ENCODE data around the gene GEMIN2. TPM values are rescaled to one million over a fixed set of nuclear protein-coding genes. Genes with fewer than 3 reads are reported as not detected.
"Not testable (repeated sequence)": the region's sequence is repeated elsewhere in the genome, so short reads cannot be mapped to it uniquely, and the experiment has no call there.

GEMIN2 gene
- total and polyA plus RNA-seq, 2 donors (not counting 1 experiment from before 2014, with no cell fraction given), result 16.5 to 17.3 TPM

- no peak overlapping the region for H3K4me2 ChIP-seq (ENCODE audit: extremely low read depth, insufficient read depth, low read length)
- H3K4me1 ChIP-seq (ENCODE audit: control insufficient read depth, extremely low read depth, insufficient read depth, low read length), result peaks cover 6% of the 10 kb centered on the region
- H3K36me3 ChIP-seq (ENCODE audit: control insufficient read depth, insufficient read depth, low read length), result peaks cover 18% of the 10 kb centered on the region
- H3K9ac ChIP-seq (ENCODE audit: insufficient read depth, low read length), result no peak overlapping the region
- no peak for DNase-seq (ENCODE audit: low read depth in 2 of 2)
- H3K9me3 ChIP-seq (ENCODE audit: control insufficient read depth, insufficient read depth, low read depth, low read length), result no peaks in the 10 kb centered on the region
- H2AFZ ChIP-seq (ENCODE audit: low read length), result no peak overlapping the region
- no peak overlapping the region for H3K27ac ChIP-seq (ENCODE audit: insufficient read depth, low read length)
- H3K4me3 ChIP-seq (replicated peaks in 1 of 4; ENCODE audit: control extremely low read depth in 1 of 4, insufficient read depth in 1 of 4, low read depth in 3 of 4, low read length in 4 of 4), result no peak overlapping the region
- H3K79me2 ChIP-seq (ENCODE audit: control insufficient read depth, insufficient read depth, low read length), result peaks cover 18% of the 10 kb centered on the region
- H3K27me3 ChIP-seq (ENCODE audit: control insufficient read depth, insufficient read depth, low read length), result no peaks in the 10 kb centered on the region
- H4K20me1 ChIP-seq (ENCODE audit: control insufficient read depth, extremely low read depth, insufficient read depth, low read length), result no peaks in the 10 kb centered on the region
- TF ChIP-seq CTCF (conservative IDR thresholded peaks at IDR 0.05 in 1 of 2, IDR thresholded peaks at IDR 0.05 in 1 of 2; ENCODE audit: low read depth in 1 of 2, low read length in 2 of 2) (no peak), EZH2 (IDR thresholded peaks at IDR 0.05; ENCODE audit: low read length, missing control alignments) (no peak)
Observed at GRCh38 chr14:39181026-39181692, 67.0 kb downstream of the GEMIN2 start.

GRCh38 chr14:39181693-39182047 lies 67.5 kb downstream of the GEMIN2 start:
- TF ChIP-seq EZH2 (IDR thresholded peaks at IDR 0.05; ENCODE audit: low read length, missing control alignments) (no peak), CTCF (conservative IDR thresholded peaks at IDR 0.05 in 1 of 2, IDR thresholded peaks at IDR 0.05 in 1 of 2; ENCODE audit: low read depth in 1 of 2, low read length in 2 of 2) (no peak)
- Histone ChIP-seq H3K9ac (ENCODE audit: insufficient read depth, low read length) (no peak overlapping the region), H3K36me3 (ENCODE audit: control insufficient read depth, insufficient read depth, low read length) (peaks cover 18% of the 10 kb centered on the region), H3K79me2 (ENCODE audit: control insufficient read depth, insufficient read depth, low read length) (peaks cover 13% of the 10 kb centered on the region), H3K4me3 (replicated peaks in 1 of 4; ENCODE audit: control extremely low read depth in 1 of 4, insufficient read depth in 1 of 4, low read depth in 3 of 4, low read length in 4 of 4) (no peak overlapping the region), H3K27me3 (ENCODE audit: control insufficient read depth, insufficient read depth, low read length) (no peaks in the 10 kb centered on the region), H2AFZ (ENCODE audit: low read length) (no peak overlapping the region), H3K27ac (ENCODE audit: insufficient read depth, low read length) (no peak overlapping the region), H3K4me2 (ENCODE audit: extremely low read depth, insufficient read depth, low read length) (no peak overlapping the region), H3K9me3 (ENCODE audit: control insufficient read depth, insufficient read depth, low read depth, low read length) (no peaks in the 10 kb centered on the region), H4K20me1 (ENCODE audit: control insufficient read depth, extremely low read depth, insufficient read depth, low read length) (no peaks in the 10 kb centered on the region), H3K4me1 (ENCODE audit: control insufficient read depth, extremely low read depth, insufficient read depth, low read length) (peaks cover 3% of the 10 kb centered on the region)
- no peak for DNase-seq (ENCODE audit: low read depth in 2 of 2)

- Histone ChIP-seq H4K20me1 (ENCODE audit: control insufficient read depth, extremely low read depth, insufficient read depth, low read length) (no peaks in the 10 kb centered on the region), H3K4me3 (replicated peaks in 1 of 4; ENCODE audit: control extremely low read depth in 1 of 4, insufficient read depth in 1 of 4, low read depth in 3 of 4, low read length in 4 of 4) (no peak overlapping the region), H3K4me2 (ENCODE audit: extremely low read depth, insufficient read depth, low read length) (no peak overlapping the region), H3K9ac (ENCODE audit: insufficient read depth, low read length) (no peak overlapping the region), H3K27me3 (ENCODE audit: control insufficient read depth, insufficient read depth, low read length) (no peaks in the 10 kb centered on the region), H3K79me2 (ENCODE audit: control insufficient read depth, insufficient read depth, low read length) (peaks cover 3% of the 10 kb centered on the region), H3K4me1 (ENCODE audit: control insufficient read depth, extremely low read depth, insufficient read depth, low read length) (no peaks in the 10 kb centered on the region), H3K27ac (ENCODE audit: insufficient read depth, low read length) (no peak overlapping the region), H2AFZ (ENCODE audit: low read length) (no peak overlapping the region), H3K9me3 (ENCODE audit: control insufficient read depth, insufficient read depth, low read depth, low read length) (no peaks in the 10 kb centered on the region), H3K36me3 (ENCODE audit: control insufficient read depth, insufficient read depth, low read length) (peaks cover 14% of the 10 kb centered on the region)
- TF ChIP-seq EZH2 (IDR thresholded peaks at IDR 0.05; ENCODE audit: low read length, missing control alignments), result no peak
- TF ChIP-seq CTCF (conservative IDR thresholded peaks at IDR 0.05 in 1 of 2, IDR thresholded peaks at IDR 0.05 in 1 of 2; ENCODE audit: low read depth in 1 of 2, low read length in 2 of 2), result no peak
- no peak for DNase-seq (ENCODE audit: low read depth in 2 of 2)
Observed at GRCh38 chr14:39182770-39183684, 68.9 kb downstream of the GEMIN2 start.

GRCh38 chr14:39183685-39184003 lies 69.5 kb downstream of the GEMIN2 start:
- not testable (repeated sequence) for DNase-seq (ENCODE audit: low read depth in 2 of 2); H3K4me1 ChIP-seq (ENCODE audit: control insufficient read depth, extremely low read depth, insufficient read depth, low read length); H3K4me3 ChIP-seq (replicated peaks in 1 of 4; ENCODE audit: control extremely low read depth in 1 of 4, insufficient read depth in 1 of 4, low read depth in 3 of 4, low read length in 4 of 4); H3K27ac ChIP-seq (ENCODE audit: insufficient read depth, low read length); H2AFZ ChIP-seq (ENCODE audit: low read length); H3K27me3 ChIP-seq (ENCODE audit: control insufficient read depth, insufficient read depth, low read length); H3K79me2 ChIP-seq (ENCODE audit: control insufficient read depth, insufficient read depth, low read length); H3K9ac ChIP-seq (ENCODE audit: insufficient read depth, low read length); H3K4me2 ChIP-seq (ENCODE audit: extremely low read depth, insufficient read depth, low read length); H4K20me1 ChIP-seq (ENCODE audit: control insufficient read depth, extremely low read depth, insufficient read depth, low read length); H3K9me3 ChIP-seq (ENCODE audit: control insufficient read depth, insufficient read depth, low read depth, low read length)
- H3K36me3 ChIP-seq (ENCODE audit: control insufficient read depth, insufficient read depth, low read length), result peaks cover 14% of the 10 kb centered on the region
